Measurements from ENCODE around the gene DAGLB.

DNA sequence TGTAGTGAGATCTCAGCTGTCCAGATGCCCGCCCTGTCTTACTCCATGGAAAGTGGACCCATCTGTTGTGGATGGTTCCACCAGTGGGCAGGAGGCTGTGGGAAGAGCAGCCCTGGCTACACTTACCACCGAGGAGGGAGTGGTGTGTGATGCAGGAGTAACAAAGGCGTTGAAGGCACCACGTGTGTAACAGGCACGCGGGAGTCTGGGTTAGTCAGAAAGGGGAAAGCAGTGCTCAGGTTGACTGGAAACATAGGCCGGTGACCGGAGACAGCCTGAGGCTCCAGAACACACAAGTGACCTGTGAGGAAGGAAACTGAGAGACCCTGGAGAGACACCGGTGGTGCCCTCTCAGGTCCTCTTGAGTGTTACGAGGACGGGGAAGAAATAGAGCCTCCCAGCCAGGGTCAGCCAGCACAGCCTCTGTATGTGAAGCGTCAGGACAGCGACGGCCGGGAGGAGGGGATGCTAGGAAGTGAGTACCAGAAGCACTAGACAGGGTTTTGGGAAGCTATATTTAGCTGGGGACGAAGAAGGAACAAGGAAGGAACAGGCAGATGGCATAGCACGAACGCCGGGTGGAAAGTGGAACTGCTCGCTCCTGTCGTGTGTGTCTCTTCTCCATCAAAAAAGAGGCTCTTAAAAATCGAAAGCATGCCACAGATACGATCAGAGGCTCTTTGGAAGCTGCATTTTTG lies 51.7 kb downstream of the DAGLB start:
- TF ChIP-seq, protein P1, sequence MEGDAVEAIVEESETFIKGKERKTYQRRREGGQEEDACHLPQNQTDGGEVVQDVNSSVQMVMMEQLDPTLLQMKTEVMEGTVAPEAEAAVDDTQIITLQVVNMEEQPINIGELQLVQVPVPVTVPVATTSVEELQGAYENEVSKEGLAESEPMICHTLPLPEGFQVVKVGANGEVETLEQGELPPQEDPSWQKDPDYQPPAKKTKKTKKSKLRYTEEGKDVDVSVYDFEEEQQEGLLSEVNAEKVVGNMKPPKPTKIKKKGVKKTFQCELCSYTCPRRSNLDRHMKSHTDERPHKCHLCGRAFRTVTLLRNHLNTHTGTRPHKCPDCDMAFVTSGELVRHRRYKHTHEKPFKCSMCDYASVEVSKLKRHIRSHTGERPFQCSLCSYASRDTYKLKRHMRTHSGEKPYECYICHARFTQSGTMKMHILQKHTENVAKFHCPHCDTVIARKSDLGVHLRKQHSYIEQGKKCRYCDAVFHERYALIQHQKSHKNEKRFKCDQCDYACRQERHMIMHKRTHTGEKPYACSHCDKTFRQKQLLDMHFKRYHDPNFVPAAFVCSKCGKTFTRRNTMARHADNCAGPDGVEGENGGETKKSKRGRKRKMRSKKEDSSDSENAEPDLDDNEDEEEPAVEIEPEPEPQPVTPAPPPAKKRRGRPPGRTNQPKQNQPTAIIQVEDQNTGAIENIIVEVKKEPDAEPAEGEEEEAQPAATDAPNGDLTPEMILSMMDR (IDR thresholded peaks at IDR 0.05; ENCODE audit: low read depth, low read length, poor library complexity, severe bottlenecking): no peak
- no peak for TF ChIP-seq EZH2phosphoT487 (IDR thresholded peaks at IDR 0.05; ENCODE audit: borderline replicate concordance, low read length)
